Keratinocyte (primary cell): ENCODE results near the gene ACOT7. TPM values are rescaled to one million over a fixed set of nuclear protein-coding genes. Genes with fewer than 3 reads are reported as not detected.

Experiments used
- DNase-seq: peaks from one replicate; pipeline ENCODE4 v3.0.0-alpha.2; 2011; ENCODE audit warnings: low read depth, missing footprints, low spot score
- FAIRE-seq: peaks from 2 replicates; lab custom pipeline; 2011; peaks lifted over from hg19 to GRCh38; lab: Jason Lieb, UNC
- H2AFZ ChIP-seq: 2 replicates; pipeline ENCODE4 v1.6.0; 2012; ENCODE audit warnings: low read length, control low read depth, inconsistent platforms; ENCODE audit not compliant: control insufficient read depth
- H3K27ac ChIP-seq: 2 replicates; pipeline ENCODE4 v1.5.1; 2011; ENCODE audit warnings: low read length; ENCODE audit not compliant: control insufficient read depth, insufficient read depth
- H3K27me3 ChIP-seq: 3 replicates; pipeline ENCODE4 v1.6.0; 2011; ENCODE audit warnings: low read length; ENCODE audit not compliant: control insufficient read depth, insufficient read depth; ENCODE audit errors: extremely low read depth
- H3K36me3 ChIP-seq, 2 experiments: 2 replicates in 1 of 2; 3 replicates in 1 of 2; pipeline ENCODE4 v1.5.1; 2011; ENCODE audit warnings: low read length in 2 of 2, mild to moderate bottlenecking in 1 of 2; ENCODE audit not compliant: control insufficient read depth in 2 of 2, insufficient read depth in 2 of 2; ENCODE audit errors: extremely low read depth in 1 of 2
- H3K4me1 ChIP-seq: 3 replicates; pipeline ENCODE4 v1.5.1; 2011; ENCODE audit warnings: low read length; ENCODE audit not compliant: control insufficient read depth, insufficient read depth; ENCODE audit errors: extremely low read depth
- H3K4me2 ChIP-seq: 3 replicates; pipeline ENCODE4 v1.6.0; 2011; ENCODE audit warnings: low read depth, low read length; ENCODE audit not compliant: control insufficient read depth, insufficient read depth; ENCODE audit errors: extremely low read depth
- H3K4me3 ChIP-seq, 3 experiments: fragments of 200-600 bp in 1 of 3; sonication (generic) in 1 of 3; 2 replicates in 2 of 3; 3 replicates in 1 of 3; pipeline ENCODE4 v1.5.1; 2011 to 2016; ENCODE audit warnings: low read length in 3 of 3, mild to moderate bottlenecking in 3 of 3, control low read depth in 2 of 3, inconsistent platforms in 1 of 3, low read depth in 1 of 3, mixed read lengths in 1 of 3, mixed run types in 1 of 3, moderate library complexity in 1 of 3; ENCODE audit not compliant: control insufficient read depth in 2 of 3, insufficient read depth in 2 of 3; ENCODE audit errors: extremely low read depth in 1 of 3
- H3K79me2 ChIP-seq: 2 replicates; pipeline ENCODE4 v1.6.0; 2012; ENCODE audit warnings: low read length; ENCODE audit not compliant: control insufficient read depth, insufficient read depth
- H3K9ac ChIP-seq: 3 replicates; pipeline ENCODE4 v1.6.0; 2011; ENCODE audit warnings: low read length; ENCODE audit not compliant: control insufficient read depth, insufficient read depth; ENCODE audit errors: extremely low read depth
- H3K9me1 ChIP-seq: 3 replicates; pipeline ENCODE4 v1.6.0; 2011; ENCODE audit warnings: low read length; ENCODE audit not compliant: control insufficient read depth, insufficient read depth; ENCODE audit errors: extremely low read depth
- H3K9me3 ChIP-seq: 2 replicates; pipeline ENCODE4 v1.5.1; 2012; ENCODE audit warnings: low read depth, low read length; ENCODE audit not compliant: control insufficient read depth
- H4K20me1 ChIP-seq: 3 replicates; pipeline ENCODE4 v1.6.0; 2011; ENCODE audit warnings: low read length; ENCODE audit not compliant: control insufficient read depth, insufficient read depth; ENCODE audit errors: extremely low read depth
- EZH2 ChIP-seq: IDR thresholded peaks from one replicate; pipeline ENCODE4 v1.6.1; 2012; ENCODE audit warnings: inconsistent platforms, mild to moderate bottlenecking, low read length, moderate library complexity
- dilution Hi-C: fragments of 300-500 bp; cut with MboI; formaldehyde crosslinking; loops from one replicate; pipeline ENCODE4 v1.7.0; 2020; ENCODE audit warnings: low sequenced_read_pairs; ENCODE audit not compliant: extremely low pct_ligation_motif_present
- polyA plus RNA-seq, 5 experiments: library from polyadenylated mRNA; depleted of rRNA in 3 of 5; stranded (reverse) in 3 of 5; stranded (forward) in 1 of 5; unstranded in 1 of 5; fragments of >200 nt; gene quantifications; 1 replicate in 1 of 5; 2 replicates in 3 of 5; 3 replicates in 1 of 5; pipeline versions ENCODE4 v1.2.1 to v1.2.3, GENCODE V29; 2011 to 2012; ENCODE audit warnings: missing spikeins in 2 of 5, low read depth in 1 of 5, low replicate concordance in 1 of 5
- TF ChIP-seq, protein P1 (sequence below), 3 experiments: IDR thresholded peaks in 1 of 3; conservative IDR thresholded peaks in 1 of 3; optimal IDR thresholded peaks in 1 of 3; 2 replicates in 2 of 3; 3 replicates in 1 of 3; pipeline versions ENCODE3 to v1.5.1; 2011; ENCODE audit warnings: low read length in 3 of 3, mild to moderate bottlenecking in 3 of 3, moderate library complexity in 2 of 3, control low read depth in 1 of 3, inconsistent platforms in 1 of 3; ENCODE audit not compliant: insufficient read depth in 2 of 3; ENCODE audit errors: extremely low read depth in 1 of 3

The ACOT7 gene
- polyA plus RNA-seq, 1 donor (not counting 4 experiments of a cell fraction or from before 2014, with no cell fraction given) = 226 TPM

DNA sequence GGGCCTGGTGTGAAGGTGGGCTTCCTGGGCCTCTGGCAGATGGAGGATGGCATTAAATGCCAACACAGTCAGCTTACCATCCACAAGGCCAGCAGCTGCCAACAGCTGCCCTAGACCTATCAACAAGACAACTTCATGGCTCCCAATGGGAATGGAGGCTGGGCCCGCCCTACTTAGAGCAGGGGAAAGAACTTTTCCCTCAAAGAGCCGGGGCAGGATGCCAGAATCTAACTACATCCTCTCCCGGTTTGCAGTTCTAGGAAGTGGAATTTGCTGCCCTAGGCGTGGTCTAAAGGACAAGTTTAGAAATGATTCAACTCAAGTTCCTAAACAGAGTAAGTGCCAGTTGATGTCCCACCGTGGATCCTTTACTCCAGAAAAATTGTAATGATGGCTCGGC lies 170.9 kb downstream of the ACOT7 start:
- H3K9ac ChIP-seq = no peak overlapping the region
- H3K4me1 ChIP-seq = peaks cover 14% of the 10 kb centered on the region
- peaks cover 18 to 36% of the 10 kb centered on the region in 2 experiments for H3K36me3 ChIP-seq
- no peak overlapping the region for H3K27ac ChIP-seq
- dilution Hi-C loops = no loop called here
- H3K27me3 ChIP-seq = no peaks in the 10 kb centered on the region
- no peaks in the 10 kb centered on the region for H4K20me1 ChIP-seq
- TF ChIP-seq EZH2 = no peak
- TF ChIP-seq, protein P1, sequence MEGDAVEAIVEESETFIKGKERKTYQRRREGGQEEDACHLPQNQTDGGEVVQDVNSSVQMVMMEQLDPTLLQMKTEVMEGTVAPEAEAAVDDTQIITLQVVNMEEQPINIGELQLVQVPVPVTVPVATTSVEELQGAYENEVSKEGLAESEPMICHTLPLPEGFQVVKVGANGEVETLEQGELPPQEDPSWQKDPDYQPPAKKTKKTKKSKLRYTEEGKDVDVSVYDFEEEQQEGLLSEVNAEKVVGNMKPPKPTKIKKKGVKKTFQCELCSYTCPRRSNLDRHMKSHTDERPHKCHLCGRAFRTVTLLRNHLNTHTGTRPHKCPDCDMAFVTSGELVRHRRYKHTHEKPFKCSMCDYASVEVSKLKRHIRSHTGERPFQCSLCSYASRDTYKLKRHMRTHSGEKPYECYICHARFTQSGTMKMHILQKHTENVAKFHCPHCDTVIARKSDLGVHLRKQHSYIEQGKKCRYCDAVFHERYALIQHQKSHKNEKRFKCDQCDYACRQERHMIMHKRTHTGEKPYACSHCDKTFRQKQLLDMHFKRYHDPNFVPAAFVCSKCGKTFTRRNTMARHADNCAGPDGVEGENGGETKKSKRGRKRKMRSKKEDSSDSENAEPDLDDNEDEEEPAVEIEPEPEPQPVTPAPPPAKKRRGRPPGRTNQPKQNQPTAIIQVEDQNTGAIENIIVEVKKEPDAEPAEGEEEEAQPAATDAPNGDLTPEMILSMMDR (optimal IDR thresholded peaks at IDR 0.05 in 1 of 3, IDR thresholded peaks at IDR 0.05 in 1 of 3, conservative IDR thresholded peaks at IDR 0.05 in 1 of 3; ENCODE audit: extremely low read depth in 1 of 3, insufficient read depth in 2 of 3, low read length in 3 of 3) = no peak
- H3K79me2 ChIP-seq = no peaks in the 10 kb centered on the region
- no peak for DNase-seq
- H3K9me1 ChIP-seq = no peaks in the 10 kb centered on the region
- H3K4me2 ChIP-seq = no peak overlapping the region
- FAIRE-seq = no peak
- H3K4me3 ChIP-seq = no peak overlapping the region
- no peak overlapping the region for H2AFZ ChIP-seq
- H3K9me3 ChIP-seq = no peaks in the 10 kb centered on the region

DNA sequence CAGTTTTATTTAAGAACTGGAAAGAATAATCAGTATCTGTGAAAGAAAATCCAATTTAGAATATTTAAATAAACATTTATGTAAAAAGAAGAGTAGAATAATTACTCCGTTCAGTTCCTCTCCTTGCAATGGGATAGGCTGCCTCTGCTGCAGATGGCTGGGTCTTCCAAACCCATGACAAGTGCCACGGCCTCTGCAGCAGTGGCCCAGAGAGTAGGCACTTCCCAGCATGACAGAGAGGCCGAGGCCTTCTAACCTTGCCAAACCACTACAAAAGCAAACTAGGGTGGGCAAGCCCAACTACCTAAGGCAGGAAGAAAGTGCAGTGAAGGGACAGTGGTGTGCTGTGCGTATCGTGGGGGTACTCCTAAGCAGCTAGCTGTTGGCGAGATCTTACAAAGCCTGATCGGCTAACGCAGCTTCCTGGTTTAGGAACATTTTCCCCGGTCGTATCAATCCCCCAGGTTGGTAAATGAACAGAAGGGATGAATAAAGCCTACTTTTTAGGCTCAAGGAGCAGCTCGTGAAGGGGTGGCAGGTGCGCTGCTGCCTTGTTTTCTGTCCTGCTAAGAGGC lies 172.3 kb downstream of the ACOT7 start:
- Histone ChIP-seq H3K4me3 (no peak overlapping the region), H3K27me3 (no peaks in the 10 kb centered on the region), H3K9me1 (no peaks in the 10 kb centered on the region), H3K9me3 (no peaks in the 10 kb centered on the region), H3K27ac (peak overlapping the region; percentile 46), H3K9ac (no peak overlapping the region), H3K4me2 (no peak overlapping the region), H3K36me3 (peaks cover 16 to 27% of the 10 kb centered on the region in 2 experiments), H3K79me2 (no peaks in the 10 kb centered on the region), H4K20me1 (no peaks in the 10 kb centered on the region), H3K4me1 (peaks cover 14% of the 10 kb centered on the region), H2AFZ (no peak overlapping the region)
- no peak for TF ChIP-seq EZH2
- TF ChIP-seq, protein P1 (optimal IDR thresholded peaks at IDR 0.05 in 1 of 3, IDR thresholded peaks at IDR 0.05 in 1 of 3, conservative IDR thresholded peaks at IDR 0.05 in 1 of 3; ENCODE audit: extremely low read depth in 1 of 3, insufficient read depth in 2 of 3, low read length in 3 of 3) = no peak
- no peak for FAIRE-seq
- DNase-seq = no peak
- dilution Hi-C loops = no loop called here
